HG02610 (cell line): Measurements from ENCODE around the gene PGAM5.

Experiments
- ATAC-seq: cut with Tn5 transposase; IDR thresholded peaks from one replicate; pipeline ENCODE4 v1.9.1; 2021; ENCODE audit warnings: mild to moderate bottlenecking, moderate library complexity; ENCODE audit not compliant: unreplicated experiment

PGAM5 gene

GRCh38 chr12:132719141-132719953 is 8.7 kb downstream of the PGAM5 start:
- no peak for ATAC-seq

- ATAC-seq: no peak
Observed at GRCh38 chr12:132719954-132720324, 9.3 kb downstream of the PGAM5 start.

- no peak for ATAC-seq
Observed at GRCh38 chr12:132720606-132721345, 10.1 kb downstream of the PGAM5 start.

GRCh38 chr12:132723015-132723763 is 12.5 kb downstream of the PGAM5 start:
- no peak for ATAC-seq

- no peak for ATAC-seq
Observed at GRCh38 chr12:132723764-132724140, 13.1 kb downstream of the PGAM5 start.

GRCh38 chr12:132724506-132725241 is 14.0 kb downstream of the PGAM5 start:
- ATAC-seq: no peak

- ATAC-seq: no peak
Observed at GRCh38 chr12:132726386-132726785, 15.7 kb downstream of the PGAM5 start.

GRCh38 chr12:132727091-132727794 is 16.6 kb downstream of the PGAM5 start:
- ATAC-seq: no peak

- ATAC-seq: no peak
Observed at GRCh38 chr12:132728502-132728901, 17.9 kb downstream of the PGAM5 start.

- no peak for ATAC-seq
Observed at GRCh38 chr12:132729541-132730320, 19.1 kb downstream of the PGAM5 start.

- ATAC-seq: no peak
Observed at GRCh38 chr12:132730353-132730752, 19.7 kb downstream of the PGAM5 start.

GRCh38 chr12:132731574-132731973 is 20.9 kb downstream of the PGAM5 start:
- ATAC-seq: no peak

GRCh38 chr12:132734206-132734605 is 23.6 kb downstream of the PGAM5 start:
- no peak for ATAC-seq

- no peak for ATAC-seq
Observed at GRCh38 chr12:132735496-132735895, 24.9 kb downstream of the PGAM5 start.

GRCh38 chr12:132736378-132736777 is 25.7 kb downstream of the PGAM5 start:
- ATAC-seq: no peak

- no peak for ATAC-seq
Observed at GRCh38 chr12:132736913-132737312, 26.3 kb downstream of the PGAM5 start.

GRCh38 chr12:132739600-132740312 is 29.1 kb downstream of the PGAM5 start:
- ATAC-seq: no peak

- no peak for ATAC-seq
Observed at GRCh38 chr12:132740313-132740646, 29.6 kb downstream of the PGAM5 start.

GRCh38 chr12:132740652-132741051 is 30.0 kb downstream of the PGAM5 start:
- no peak for ATAC-seq
